ENCODE data around the gene UPK2. TPM values are rescaled to one million over a fixed set of nuclear protein-coding genes. Genes with fewer than 3 reads are reported as not detected.

Gene UPK2
- total RNA-seq, 2 donors from 2014 or later, result not detected

DNA sequence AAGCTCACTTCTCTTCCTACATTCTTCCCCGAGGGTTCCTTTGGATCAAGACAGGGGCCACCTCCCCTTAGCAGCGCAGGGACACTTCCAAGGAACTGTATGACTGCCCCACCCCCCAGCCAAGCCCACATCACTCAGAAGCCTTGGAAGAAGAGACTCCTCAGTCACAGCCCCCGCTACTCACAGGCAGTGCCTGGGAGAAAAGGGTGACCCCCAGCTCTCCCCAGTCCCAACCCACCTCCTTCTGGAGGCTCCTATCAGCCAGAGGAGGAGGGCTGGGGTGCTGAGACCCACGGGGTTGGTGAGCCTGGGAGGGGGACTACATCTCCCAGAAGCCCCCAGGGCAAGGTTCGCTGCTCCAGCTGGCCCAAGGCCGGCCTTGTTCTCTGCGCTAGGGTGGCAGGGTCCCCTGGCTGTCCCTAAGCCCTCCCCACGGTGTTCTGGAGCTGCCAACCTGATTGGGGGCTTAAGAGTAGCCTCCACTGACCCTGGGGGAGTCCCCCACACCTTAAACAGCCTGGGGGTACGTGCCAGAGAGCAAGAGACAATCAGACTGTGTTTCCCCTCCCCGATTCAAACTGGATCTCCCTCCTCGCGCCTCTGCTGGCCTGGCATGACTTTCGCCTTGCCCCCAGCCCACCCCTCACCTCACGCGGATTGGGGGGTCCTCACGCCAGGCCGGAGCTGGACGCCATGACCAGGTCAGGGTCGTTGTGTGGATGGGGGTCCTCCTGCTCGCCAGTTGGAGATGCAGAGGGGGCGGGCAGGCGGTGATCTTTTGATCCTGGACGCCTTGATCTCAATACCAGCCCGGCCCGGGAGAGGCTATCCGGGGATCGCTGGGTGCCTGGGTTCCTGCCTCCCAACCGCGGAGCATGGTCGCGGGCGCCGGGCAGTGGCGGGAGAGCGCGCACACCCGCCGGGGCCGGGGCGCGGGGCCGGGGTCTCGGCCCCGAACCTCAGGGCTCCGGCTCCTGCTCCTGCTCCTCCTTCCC, 31.2 kb upstream of the UPK2 start:
- Histone ChIP-seq H3K27me3 (no peaks in the 10 kb centered on the region), H3K36me3 (replicated peaks in 1 of 2; ENCODE audit: insufficient read depth in 1 of 2, low read depth in 2 of 2) (no peaks in the 10 kb centered on the region), H3K4me3 (peak overlapping the region; percentile 84 to 85), H3K4me1 (peaks cover 68% of the 10 kb centered on the region), H3K27ac (peak overlapping the region; percentile 95 to 99 (median 96)), H3K9me3 (no peaks in the 10 kb centered on the region)
- 0% methylated on average over 18 to 45 of the region's 45 CpGs for WGBS, 2 donors
- intact Hi-C loops (cut with DNase I), result no loop called here
- no peak for TF ChIP-seq CTCF (IDR thresholded peaks at IDR 0.05)
- TF ChIP-seq POLR2A (IDR thresholded peaks at IDR 0.05), result no peak
- ATAC-seq (no peak), DNase-seq (peak; percentile 61 to 73 (median 64))

- Histone ChIP-seq H3K27me3 (no peaks in the 10 kb centered on the region), H3K4me3 (no peak overlapping the region), H3K9me3 (no peaks in the 10 kb centered on the region), H3K4me1 (peaks cover 46% of the 10 kb centered on the region), H3K27ac (peak overlapping the region; percentile 96 to 98 (median 96)), H3K36me3 (replicated peaks in 1 of 2; ENCODE audit: insufficient read depth in 1 of 2, low read depth in 2 of 2) (no peaks in the 10 kb centered on the region)
- no peak for ATAC-seq
- WGBS, 2 donors, result 2% methylated on average over 6 to 7 of the region's 7 CpGs
- intact Hi-C loops (cut with DNase I), result no loop called here
- no peak for DNase-seq
- TF ChIP-seq POLR2A (IDR thresholded peaks at IDR 0.05) (no peak), CTCF (IDR thresholded peaks at IDR 0.05) (no peak)
Measured at GRCh38 chr11:118927554-118928100, 28.5 kb upstream of the UPK2 start.

GRCh38 chr11:118928101-118928869, 27.8 kb upstream of the UPK2 start:
- Histone ChIP-seq H3K27me3 (no peaks in the 10 kb centered on the region), H3K36me3 (replicated peaks in 1 of 2; ENCODE audit: insufficient read depth in 1 of 2, low read depth in 2 of 2) (no peaks in the 10 kb centered on the region), H3K4me3 (peak overlapping the region; percentile 45 to 55), H3K4me1 (peaks cover 46% of the 10 kb centered on the region), H3K9me3 (no peaks in the 10 kb centered on the region), H3K27ac (peak overlapping the region; percentile 96 to 98 (median 96))
- WGBS, 2 donors, result 0% methylated on average over 4 to 31 of the region's 32 CpGs
- peak; percentile 92 to 96 (median 96) for DNase-seq
- intact Hi-C loops (cut with DNase I), result no loop called here
- ATAC-seq, result peak; percentile 68
- TF ChIP-seq POLR2A (IDR thresholded peaks at IDR 0.05) (peak; percentile 29 to 66 (median 65)), CTCF (IDR thresholded peaks at IDR 0.05) (peak; percentile 80 to 99 (median 98))

- no peaks in the 10 kb centered on the region for H3K36me3 ChIP-seq (replicated peaks in 1 of 2; ENCODE audit: insufficient read depth in 1 of 2, low read depth in 2 of 2)
- H3K4me1 ChIP-seq, result peaks cover 46% of the 10 kb centered on the region
- no peaks in the 10 kb centered on the region for H3K27me3 ChIP-seq
- H3K4me3 ChIP-seq, result peak overlapping the region; percentile 45 to 55
- DNase-seq (peak in 3 of 4 donors; percentile 76 to 78 (median 77)), ATAC-seq (peak; percentile 45)
- TF ChIP-seq POLR2A (IDR thresholded peaks at IDR 0.05), result no peak
- peak in 1 of 7 experiments; percentile 9 for TF ChIP-seq CTCF (IDR thresholded peaks at IDR 0.05)
- H3K9me3 ChIP-seq, result no peaks in the 10 kb centered on the region
- intact Hi-C loops (cut with DNase I), result no loop called here
- WGBS, 2 donors, result 0% methylated on average over 9 to 25 of the region's 26 CpGs
- H3K27ac ChIP-seq, result peak overlapping the region; percentile 96 to 98 (median 96)
Measured at GRCh38 chr11:118928870-118929500, 27.1 kb upstream of the UPK2 start.
